SK-N-SH treated with all-trans-retinoic acid at 6 μM for 48 hours (cell line): Measurements from ENCODE around the gene TJP3.

Source experiments
- ATAC-seq: fragments of 200-7000 bp; cut with Tn5 transposase; 3 replicates; pipeline ENCODE4 v1.9.1; 2020; ENCODE audit warnings: mild to moderate bottlenecking, moderate library complexity
- ARNTL ChIP-seq: fragments of 450-650 bp; formaldehyde crosslinking; IDR thresholded peaks from 2 replicates; pipeline ENCODE4 v1.5.0; 2020; ENCODE audit warnings: low read depth, mild to moderate bottlenecking, moderate library complexity, borderline replicate concordance
- BACH2 ChIP-seq: fragments of 250-450 bp; sonication (Bioruptor Pico); IDR thresholded peaks from 2 replicates; pipeline ENCODE4 v1.9.0; 2021; ENCODE audit warnings: mild to moderate bottlenecking, borderline replicate concordance
- CSDC2 ChIP-seq: fragments of 250-450 bp; sonication (Bioruptor Pico); IDR thresholded peaks from 2 replicates; pipeline ENCODE4 v1.5.0; 2020; ENCODE audit warnings: mild to moderate bottlenecking, moderate library complexity
- CSRNP3 ChIP-seq: fragments of 250-450 bp; sonication (Bioruptor Pico); IDR thresholded peaks from 2 replicates; pipeline ENCODE4 v1.5.1; 2021; ENCODE audit warnings: mild to moderate bottlenecking, moderate library complexity
- GLIS3 ChIP-seq: fragments of 250-450 bp; sonication (Bioruptor Pico); IDR thresholded peaks from 2 replicates; pipeline ENCODE4 v1.5.0; 2020; ENCODE audit warnings: mild to moderate bottlenecking, moderate library complexity
- OSR1 ChIP-seq: fragments of 250-450 bp; sonication (Bioruptor Pico); IDR thresholded peaks from 2 replicates; pipeline ENCODE4 v1.8.0; 2022; ENCODE audit warnings: moderate library complexity, mild to moderate bottlenecking, inconsistent platforms
- PATZ1 ChIP-seq: fragments of 250-450 bp; sonication (Bioruptor Pico); IDR thresholded peaks from 2 replicates; pipeline ENCODE4 v1.8.0; 2020; ENCODE audit warnings: mild to moderate bottlenecking, moderate library complexity, borderline replicate concordance
- PPARA ChIP-seq: fragments of 250-450 bp; sonication (Bioruptor Pico); IDR thresholded peaks from 2 replicates; pipeline ENCODE4 v1.5.0; 2020; ENCODE audit warnings: mild to moderate bottlenecking, borderline replicate concordance
- RARB ChIP-seq: fragments of 250-450 bp; sonication (Bioruptor Pico); IDR thresholded peaks from 2 replicates; pipeline ENCODE4 v1.8.0; 2021; ENCODE audit warnings: mild to moderate bottlenecking, moderate library complexity
- SNAI2 ChIP-seq: fragments of 250-450 bp; sonication (Bioruptor Pico); IDR thresholded peaks from 2 replicates; pipeline ENCODE4 v1.5.0; 2020; ENCODE audit warnings: mild to moderate bottlenecking, moderate library complexity
- TCF4 ChIP-seq: fragments of 250-450 bp; sonication (Bioruptor Pico); IDR thresholded peaks from 2 replicates; pipeline ENCODE4 v1.8.0; 2021; ENCODE audit warnings: mild to moderate bottlenecking, moderate library complexity, borderline replicate concordance
- TSHZ2 ChIP-seq: fragments of 250-450 bp; sonication (Bioruptor Pico); IDR thresholded peaks from 2 replicates; pipeline ENCODE4 v1.5.0; 2020; ENCODE audit warnings: mild to moderate bottlenecking, moderate library complexity
- ZC3H10 ChIP-seq: fragments of 250-450 bp; sonication (Bioruptor Pico); IDR thresholded peaks from 2 replicates; pipeline ENCODE4 v1.5.1; 2021; ENCODE audit warnings: mild to moderate bottlenecking, moderate library complexity
- ZNF565 ChIP-seq: fragments of 450-650 bp; formaldehyde crosslinking; conservative IDR thresholded peaks from 2 replicates; pipeline ENCODE4 v1.5.0; 2020; ENCODE audit warnings: low read depth, mild to moderate bottlenecking, moderate library complexity

The TJP3 gene

GRCh38 chr19:3782903-3783302, 74.7 kb downstream of the TJP3 start (continued):
- TF ChIP-seq ZNF565 (CRISPR knock-in tag) (no peak), CSRNP3 (CRISPR knock-in tag) (no peak), GLIS3 (CRISPR knock-in tag) (no peak)

- peak; percentile 66 for ATAC-seq
Measured at GRCh38 chr19:3783660-3784584, 75.7 kb downstream of the TJP3 start.

GRCh38 chr19:3784607-3785450, 76.6 kb downstream of the TJP3 start:
- TF ChIP-seq TCF4 (CRISPR knock-in tag) = no peak
- TF ChIP-seq, all 23 proteins: peak for 0
- ATAC-seq = no peak; the same call in 2 of the 3 replicates

More at GRCh38 chr19:3783660-3784584, 75.7 kb downstream of the TJP3 start:
- no peak for TF ChIP-seq CSRNP3 (CRISPR knock-in tag)
- no peak for TF ChIP-seq BACH2 (CRISPR knock-in tag)
- no peak for TF ChIP-seq ZC3H10 (CRISPR knock-in tag)
- no peak for TF ChIP-seq TSHZ2 (CRISPR knock-in tag)
- TF ChIP-seq TCF4 (CRISPR knock-in tag) = no peak
- no peak for TF ChIP-seq SNAI2
- TF ChIP-seq PPARA = no peak
- TF ChIP-seq RARB = no peak
- no peak for TF ChIP-seq ARNTL (CRISPR knock-in tag)
- TF ChIP-seq OSR1 (CRISPR knock-in tag) = no peak
- TF ChIP-seq, all 23 proteins: peak for 0

GRCh38 chr19:3785451-3785937, 77.3 kb downstream of the TJP3 start:
- TF ChIP-seq CSRNP3 (CRISPR knock-in tag) = no peak
- TF ChIP-seq PATZ1 (CRISPR knock-in tag) = no peak
- no peak for TF ChIP-seq CSDC2 (CRISPR knock-in tag)
- no peak for TF ChIP-seq BACH2 (CRISPR knock-in tag)
- no peak for TF ChIP-seq TCF4 (CRISPR knock-in tag)
- TF ChIP-seq TSHZ2 (CRISPR knock-in tag) = no peak
- ATAC-seq = no peak
